Hepatocyte (in vitro differentiated cells): ENCODE measurements around the gene CLIC4. TPM values are rescaled to one million over a fixed set of nuclear protein-coding genes. Genes with fewer than 3 reads are reported as not detected.
A peak's percentile ranks its signal among the peaks of the same experiment; 100 is the strongest.

Experiments
- DNase-seq: peaks from one replicate; pipeline ENCODE4 v3.0.0-alpha.2; 2016; ENCODE audit warnings: low spot score
- H2AFZ ChIP-seq: fragments of 200-600 bp; sonication (generic); 2 replicates; pipeline ENCODE4 v1.6.0; 2016; ENCODE audit warnings: antibody characterized with exemption, mild to moderate bottlenecking
- H3K27ac ChIP-seq: fragments of 200-600 bp; sonication (generic); 2 replicates; pipeline ENCODE4 v1.5.1; 2016; ENCODE audit warnings: mild to moderate bottlenecking
- H3K27me3 ChIP-seq: fragments of 200-600 bp; sonication (generic); 2 replicates; pipeline ENCODE4 v1.6.1; 2016
- H3K36me3 ChIP-seq: fragments of 200-600 bp; sonication (generic); replicated peaks from 2 replicates; pipeline ENCODE4 v1.5.1; 2016; ENCODE audit warnings: low read depth; ENCODE audit not compliant: insufficient read depth
- H3K4me1 ChIP-seq: fragments of 200-600 bp; sonication (generic); 2 replicates; pipeline ENCODE4 v1.5.1; 2016; ENCODE audit warnings: mild to moderate bottlenecking, moderate library complexity; ENCODE audit not compliant: insufficient read depth
- H3K4me2 ChIP-seq: fragments of 200-600 bp; sonication (generic); 2 replicates; pipeline ENCODE4 v1.6.0; 2016
- H3K4me3 ChIP-seq: fragments of 200-600 bp; sonication (generic); 2 replicates; pipeline ENCODE4 v1.5.1; 2016; ENCODE audit warnings: mild to moderate bottlenecking
- H3K79me2 ChIP-seq: fragments of 200-600 bp; sonication (generic); 2 replicates; pipeline ENCODE4 v1.6.0; 2017; ENCODE audit warnings: mild to moderate bottlenecking
- H3K9me2 ChIP-seq: fragments of 200-600 bp; sonication (generic); replicated peaks from 2 replicates; pipeline ENCODE4 v1.6.0; 2017; ENCODE audit warnings: mild to moderate bottlenecking; ENCODE audit not compliant: insufficient read depth
- H3K9me3 ChIP-seq: fragments of 200-600 bp; sonication (generic); 2 replicates; pipeline ENCODE4 v1.5.1; 2016; ENCODE audit warnings: low read depth, mild to moderate bottlenecking
- H4K20me1 ChIP-seq: fragments of 200-600 bp; sonication (generic); 2 replicates; pipeline ENCODE4 v1.6.0; 2016; ENCODE audit warnings: mild to moderate bottlenecking; ENCODE audit not compliant: insufficient read depth, poor library complexity, severe bottlenecking
- CTCF ChIP-seq: fragments of 200-600 bp; sonication (generic); IDR thresholded peaks from 2 replicates; pipeline ENCODE4 v1.5.1; 2016; ENCODE audit warnings: antibody characterized with exemption, mild to moderate bottlenecking; ENCODE audit not compliant: poor library complexity
- EZH2 ChIP-seq: fragments of 200-600 bp; sonication (generic); IDR thresholded peaks from 2 replicates; pipeline ENCODE4 v1.6.1; 2016; ENCODE audit warnings: antibody characterized with exemption, mild to moderate bottlenecking, borderline replicate concordance
- EZH2phosphoT487 ChIP-seq: fragments of 200-600 bp; sonication (generic); IDR thresholded peaks from one replicate; pipeline ENCODE4 v1.6.1; 2018; ENCODE audit warnings: antibody characterized with exemption, mild to moderate bottlenecking, low read depth, moderate library complexity; ENCODE audit not compliant: unreplicated experiment, severe bottlenecking
- WGBS: methylation state at CpG from one replicate; pipeline ENCODE4 v1.1.6; 2016; ENCODE audit warnings: low lambda C conversion rate; ENCODE audit errors: missing lambda C conversion rate; 5-methylcytosine and 5-hydroxymethylcytosine counted together
- polyA plus RNA-seq: library from polyadenylated mRNA; unstranded; fragments of >200 nt; fragmentation: Nextera tagmentation; extraction: Ambion mirVana; gene quantifications from 2 replicates; pipeline ENCODE4 v1.2.1, GENCODE V29; 2016
- total RNA-seq: library from RNA; depleted of rRNA; stranded (reverse); fragments of >200 nt; gene quantifications from 2 replicates; pipeline ENCODE4 v1.2.3, GENCODE V29; 2014

Gene CLIC4
- total and polyA plus RNA-seq, 2 experiments from 2014 or later, result 146 to 259 TPM

- Histone ChIP-seq H3K79me2 (peaks cover 94% of the 10 kb centered on the region), H4K20me1 (peaks cover 26% of the 10 kb centered on the region), H3K4me2 (no peak overlapping the region), H3K4me1 (peaks cover 18% of the 10 kb centered on the region), H2AFZ (no peak overlapping the region), H3K9me3 (no peaks in the 10 kb centered on the region), H3K4me3 (no peak overlapping the region), H3K27me3 (no peaks in the 10 kb centered on the region), H3K36me3 (no peaks in the 10 kb centered on the region), H3K27ac (peak overlapping the region; percentile 21), H3K9me2 (no peaks in the 10 kb centered on the region)
- WGBS, result 67% methylated on average over 1 of the region's 1 CpG
- TF ChIP-seq EZH2phosphoT487 (no peak), EZH2 (no peak), CTCF (no peak)
- peak; percentile 50 for DNase-seq
Measured at GRCh38 chr1:24767351-24767750, 22.1 kb downstream of the CLIC4 start.

- Histone ChIP-seq H2AFZ (no peak overlapping the region), H3K36me3 (no peaks in the 10 kb centered on the region), H3K79me2 (peaks cover 94% of the 10 kb centered on the region), H3K9me2 (no peaks in the 10 kb centered on the region), H3K4me2 (no peak overlapping the region), H4K20me1 (peaks cover 16% of the 10 kb centered on the region), H3K27me3 (no peaks in the 10 kb centered on the region), H3K27ac (peak overlapping the region; percentile 69), H3K9me3 (no peaks in the 10 kb centered on the region), H3K4me3 (no peak overlapping the region), H3K4me1 (peaks cover 18% of the 10 kb centered on the region)
- TF ChIP-seq EZH2, result no peak
- TF ChIP-seq EZH2phosphoT487, result no peak
- TF ChIP-seq CTCF, result no peak
- WGBS, result 75% methylated on average over 4 of the region's 4 CpGs
- no peak for DNase-seq
Measured at GRCh38 chr1:24768873-24769605, 23.8 kb downstream of the CLIC4 start.

GRCh38 chr1:24769656-24770651, 24.7 kb downstream of the CLIC4 start:
- Histone ChIP-seq H3K4me2 (peak overlapping the region; percentile 18), H3K36me3 (no peaks in the 10 kb centered on the region), H3K79me2 (peaks cover 94% of the 10 kb centered on the region), H4K20me1 (peaks cover 16% of the 10 kb centered on the region), H3K9me3 (no peaks in the 10 kb centered on the region), H3K27me3 (no peaks in the 10 kb centered on the region), H3K4me3 (no peak overlapping the region), H3K4me1 (peaks cover 14% of the 10 kb centered on the region), H2AFZ (no peak overlapping the region), H3K27ac (peak overlapping the region; percentile 74), H3K9me2 (no peaks in the 10 kb centered on the region)
- WGBS, result 49% methylated on average over 2 of the region's 2 CpGs
- TF ChIP-seq EZH2 (no peak), CTCF (no peak), EZH2phosphoT487 (no peak)
- DNase-seq, result peak; percentile 43
